ENCODE data around the gene ANXA2R. TPM values are rescaled to one million over a fixed set of nuclear protein-coding genes. Genes with fewer than 3 reads are reported as not detected.

Gene ANXA2R
- total and polyA plus RNA-seq, 9 of the 15 experiments (the other 6 are each of a cell fraction or from before 2014, with no cell fraction given), result 2.1 to 4.8 (median 3.4) TPM

DNA sequence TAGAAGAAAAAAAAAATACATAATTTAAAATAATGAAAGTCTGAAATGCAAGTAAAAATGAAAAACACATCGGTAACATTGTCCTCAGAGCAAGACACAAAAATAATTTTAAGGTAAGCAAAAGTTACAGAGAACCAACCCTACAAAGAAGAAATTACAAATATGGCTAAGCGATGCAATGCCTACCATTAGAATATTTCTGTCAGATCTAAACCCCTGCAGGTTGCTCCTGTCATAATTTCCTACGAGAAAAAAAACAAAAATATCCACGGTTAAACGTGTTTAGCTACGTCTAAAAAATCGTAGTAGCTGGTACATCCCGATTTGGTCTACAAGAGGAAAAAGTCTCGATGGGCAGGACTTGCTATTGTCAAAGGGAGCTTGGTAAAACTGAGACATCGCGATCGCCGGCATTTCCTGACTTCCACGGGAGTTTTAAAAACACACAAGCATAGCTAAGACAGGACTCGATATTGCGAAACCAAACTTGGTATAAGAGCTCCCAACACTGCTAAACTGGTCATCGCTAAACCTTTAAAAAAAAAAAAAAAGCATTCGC, 1.1 kb upstream of the ANXA2R start (continued):
- TF ChIP-seq, protein P1, sequence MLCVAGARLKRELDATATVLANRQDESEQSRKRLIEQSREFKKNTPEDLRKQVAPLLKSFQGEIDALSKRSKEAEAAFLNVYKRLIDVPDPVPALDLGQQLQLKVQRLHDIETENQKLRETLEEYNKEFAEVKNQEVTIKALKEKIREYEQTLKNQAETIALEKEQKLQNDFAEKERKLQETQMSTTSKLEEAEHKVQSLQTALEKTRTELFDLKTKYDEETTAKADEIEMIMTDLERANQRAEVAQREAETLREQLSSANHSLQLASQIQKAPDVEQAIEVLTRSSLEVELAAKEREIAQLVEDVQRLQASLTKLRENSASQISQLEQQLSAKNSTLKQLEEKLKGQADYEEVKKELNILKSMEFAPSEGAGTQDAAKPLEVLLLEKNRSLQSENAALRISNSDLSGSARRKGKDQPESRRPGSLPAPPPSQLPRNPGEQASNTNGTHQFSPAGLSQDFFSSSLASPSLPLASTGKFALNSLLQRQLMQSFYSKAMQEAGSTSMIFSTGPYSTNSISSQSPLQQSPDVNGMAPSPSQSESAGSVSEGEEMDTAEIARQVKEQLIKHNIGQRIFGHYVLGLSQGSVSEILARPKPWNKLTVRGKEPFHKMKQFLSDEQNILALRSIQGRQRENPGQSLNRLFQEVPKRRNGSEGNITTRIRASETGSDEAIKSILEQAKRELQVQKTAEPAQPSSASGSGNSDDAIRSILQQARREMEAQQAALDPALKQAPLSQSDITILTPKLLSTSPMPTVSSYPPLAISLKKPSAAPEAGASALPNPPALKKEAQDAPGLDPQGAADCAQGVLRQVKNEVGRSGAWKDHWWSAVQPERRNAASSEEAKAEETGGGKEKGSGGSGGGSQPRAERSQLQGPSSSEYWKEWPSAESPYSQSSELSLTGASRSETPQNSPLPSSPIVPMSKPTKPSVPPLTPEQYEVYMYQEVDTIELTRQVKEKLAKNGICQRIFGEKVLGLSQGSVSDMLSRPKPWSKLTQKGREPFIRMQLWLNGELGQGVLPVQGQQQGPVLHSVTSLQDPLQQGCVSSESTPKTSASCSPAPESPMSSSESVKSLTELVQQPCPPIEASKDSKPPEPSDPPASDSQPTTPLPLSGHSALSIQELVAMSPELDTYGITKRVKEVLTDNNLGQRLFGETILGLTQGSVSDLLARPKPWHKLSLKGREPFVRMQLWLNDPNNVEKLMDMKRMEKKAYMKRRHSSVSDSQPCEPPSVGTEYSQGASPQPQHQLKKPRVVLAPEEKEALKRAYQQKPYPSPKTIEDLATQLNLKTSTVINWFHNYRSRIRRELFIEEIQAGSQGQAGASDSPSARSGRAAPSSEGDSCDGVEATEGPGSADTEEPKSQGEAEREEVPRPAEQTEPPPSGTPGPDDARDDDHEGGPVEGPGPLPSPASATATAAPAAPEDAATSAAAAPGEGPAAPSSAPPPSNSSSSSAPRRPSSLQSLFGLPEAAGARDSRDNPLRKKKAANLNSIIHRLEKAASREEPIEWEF (CRISPR knock-in tag; IDR thresholded peaks at IDR 0.05), result 0 out of 2 replicates have a peak, but pooled peaks have one; percentile 60
- no peak for TF ChIP-seq ZKSCAN8 (CRISPR knock-in tag; IDR thresholded peaks at IDR 0.05)
- no peak for TF ChIP-seq FOXA1 (IDR thresholded peaks at IDR 0.05; ENCODE audit: borderline replicate concordance)
- no peak for TF ChIP-seq ZNF41 (CRISPR knock-in tag; conservative IDR thresholded peaks at IDR 0.05)
- TF ChIP-seq, protein P2, sequence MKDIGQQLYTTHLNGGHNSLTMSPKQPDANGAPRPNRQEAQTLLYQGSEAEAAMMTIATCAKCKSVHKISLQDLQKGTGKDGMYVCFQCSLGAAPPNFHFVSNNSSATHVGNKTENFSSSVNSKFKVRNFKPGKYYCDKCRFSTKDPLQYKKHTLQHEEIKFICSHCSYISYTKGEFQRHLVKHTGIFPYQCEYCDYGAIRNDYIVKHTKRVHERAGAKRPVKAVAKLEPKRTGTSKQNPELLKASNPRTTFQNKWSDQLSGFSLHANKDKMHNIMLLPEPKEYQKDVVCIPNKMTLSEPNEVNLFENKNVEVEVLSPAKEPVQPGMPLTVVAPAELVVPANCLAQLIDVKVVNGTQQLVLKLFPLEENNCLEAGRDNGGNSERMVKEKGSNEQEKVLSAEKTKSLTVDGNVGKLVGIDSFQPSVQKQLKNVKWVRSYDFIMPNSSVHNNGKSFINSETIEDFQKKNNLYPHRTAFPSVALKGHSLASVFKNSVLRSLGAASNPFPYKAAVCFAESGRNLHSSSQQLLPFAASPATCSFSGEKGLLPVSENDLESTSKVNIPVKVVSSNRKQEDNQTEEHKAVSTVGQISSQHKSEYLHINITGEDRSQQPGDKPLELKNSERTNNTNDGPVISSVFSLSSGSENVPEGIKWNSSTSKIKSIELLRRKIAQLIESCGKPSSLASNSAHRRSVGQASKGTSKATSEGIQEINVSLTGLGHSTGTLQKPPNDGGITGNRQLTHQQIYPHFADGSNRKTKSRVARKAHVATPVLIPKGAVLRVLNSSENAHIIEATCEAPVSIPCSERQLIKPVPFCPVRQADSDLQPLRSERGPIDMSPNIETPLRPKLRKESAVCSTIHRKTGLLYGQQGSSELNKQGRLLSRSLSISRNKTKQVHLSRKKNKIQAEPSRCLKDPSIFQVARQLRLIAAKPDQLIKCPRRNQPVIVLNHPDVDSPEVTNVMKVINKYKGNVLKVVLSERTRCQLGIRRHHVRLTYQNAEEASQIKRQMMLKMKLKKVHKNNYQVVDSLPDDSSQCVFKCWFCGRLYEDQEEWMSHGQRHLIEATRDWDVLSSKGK (CRISPR knock-in tag; IDR thresholded peaks at IDR 0.05), result no peak
- TF ChIP-seq, protein P3, sequence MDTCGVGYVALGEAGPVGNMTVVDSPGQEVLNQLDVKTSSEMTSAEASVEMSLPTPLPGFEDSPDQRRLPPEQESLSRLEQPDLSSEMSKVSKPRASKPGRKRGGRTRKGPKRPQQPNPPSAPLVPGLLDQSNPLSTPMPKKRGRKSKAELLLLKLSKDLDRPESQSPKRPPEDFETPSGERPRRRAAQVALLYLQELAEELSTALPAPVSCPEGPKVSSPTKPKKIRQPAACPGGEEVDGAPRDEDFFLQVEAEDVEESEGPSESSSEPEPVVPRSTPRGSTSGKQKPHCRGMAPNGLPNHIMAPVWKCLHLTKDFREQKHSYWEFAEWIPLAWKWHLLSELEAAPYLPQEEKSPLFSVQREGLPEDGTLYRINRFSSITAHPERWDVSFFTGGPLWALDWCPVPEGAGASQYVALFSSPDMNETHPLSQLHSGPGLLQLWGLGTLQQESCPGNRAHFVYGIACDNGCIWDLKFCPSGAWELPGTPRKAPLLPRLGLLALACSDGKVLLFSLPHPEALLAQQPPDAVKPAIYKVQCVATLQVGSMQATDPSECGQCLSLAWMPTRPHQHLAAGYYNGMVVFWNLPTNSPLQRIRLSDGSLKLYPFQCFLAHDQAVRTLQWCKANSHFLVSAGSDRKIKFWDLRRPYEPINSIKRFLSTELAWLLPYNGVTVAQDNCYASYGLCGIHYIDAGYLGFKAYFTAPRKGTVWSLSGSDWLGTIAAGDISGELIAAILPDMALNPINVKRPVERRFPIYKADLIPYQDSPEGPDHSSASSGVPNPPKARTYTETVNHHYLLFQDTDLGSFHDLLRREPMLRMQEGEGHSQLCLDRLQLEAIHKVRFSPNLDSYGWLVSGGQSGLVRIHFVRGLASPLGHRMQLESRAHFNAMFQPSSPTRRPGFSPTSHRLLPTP (IDR thresholded peaks at IDR 0.05; ENCODE audit: borderline replicate concordance, extremely low read depth, insufficient read length), result no peak
- no peak for TF ChIP-seq SMAD2 (IDR thresholded peaks at IDR 0.05; ENCODE audit: low read depth, low read length)
- TF ChIP-seq RUNX1 (IDR thresholded peaks at IDR 0.05; ENCODE audit: low read depth), result no peak
- TF ChIP-seq, protein P4, sequence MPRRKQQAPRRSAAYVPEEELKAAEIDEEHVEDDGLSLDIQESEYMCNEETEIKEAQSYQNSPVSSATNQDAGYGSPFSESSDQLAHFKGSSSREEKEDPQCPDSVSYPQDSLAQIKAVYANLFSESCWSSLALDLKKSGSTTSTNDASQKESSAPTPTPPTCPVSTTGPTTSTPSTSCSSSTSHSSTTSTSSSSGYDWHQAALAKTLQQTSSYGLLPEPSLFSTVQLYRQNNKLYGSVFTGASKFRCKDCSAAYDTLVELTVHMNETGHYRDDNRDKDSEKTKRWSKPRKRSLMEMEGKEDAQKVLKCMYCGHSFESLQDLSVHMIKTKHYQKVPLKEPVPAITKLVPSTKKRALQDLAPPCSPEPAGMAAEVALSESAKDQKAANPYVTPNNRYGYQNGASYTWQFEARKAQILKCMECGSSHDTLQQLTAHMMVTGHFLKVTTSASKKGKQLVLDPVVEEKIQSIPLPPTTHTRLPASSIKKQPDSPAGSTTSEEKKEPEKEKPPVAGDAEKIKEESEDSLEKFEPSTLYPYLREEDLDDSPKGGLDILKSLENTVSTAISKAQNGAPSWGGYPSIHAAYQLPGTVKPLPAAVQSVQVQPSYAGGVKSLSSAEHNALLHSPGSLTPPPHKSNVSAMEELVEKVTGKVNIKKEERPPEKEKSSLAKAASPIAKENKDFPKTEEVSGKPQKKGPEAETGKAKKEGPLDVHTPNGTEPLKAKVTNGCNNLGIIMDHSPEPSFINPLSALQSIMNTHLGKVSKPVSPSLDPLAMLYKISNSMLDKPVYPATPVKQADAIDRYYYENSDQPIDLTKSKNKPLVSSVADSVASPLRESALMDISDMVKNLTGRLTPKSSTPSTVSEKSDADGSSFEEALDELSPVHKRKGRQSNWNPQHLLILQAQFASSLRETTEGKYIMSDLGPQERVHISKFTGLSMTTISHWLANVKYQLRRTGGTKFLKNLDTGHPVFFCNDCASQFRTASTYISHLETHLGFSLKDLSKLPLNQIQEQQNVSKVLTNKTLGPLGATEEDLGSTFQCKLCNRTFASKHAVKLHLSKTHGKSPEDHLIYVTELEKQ (CRISPR knock-in tag; IDR thresholded peaks at IDR 0.05), result 0 out of 2 replicates have a peak, but pooled peaks have one; percentile 25
- no peak for TF ChIP-seq JUNB (CRISPR knock-in tag; conservative IDR thresholded peaks at IDR 0.05)
- no peak for TF ChIP-seq DIDO1 (tag; IDR thresholded peaks at IDR 0.05; ENCODE audit: low read depth)
- no peak for TF ChIP-seq PCBP2 (IDR thresholded peaks at IDR 0.05; ENCODE audit: low read depth, low read length, poor library complexity, severe bottlenecking)

Data from K562 (cell line).